ENCODE data around the gene SEMA6B.

DNA sequence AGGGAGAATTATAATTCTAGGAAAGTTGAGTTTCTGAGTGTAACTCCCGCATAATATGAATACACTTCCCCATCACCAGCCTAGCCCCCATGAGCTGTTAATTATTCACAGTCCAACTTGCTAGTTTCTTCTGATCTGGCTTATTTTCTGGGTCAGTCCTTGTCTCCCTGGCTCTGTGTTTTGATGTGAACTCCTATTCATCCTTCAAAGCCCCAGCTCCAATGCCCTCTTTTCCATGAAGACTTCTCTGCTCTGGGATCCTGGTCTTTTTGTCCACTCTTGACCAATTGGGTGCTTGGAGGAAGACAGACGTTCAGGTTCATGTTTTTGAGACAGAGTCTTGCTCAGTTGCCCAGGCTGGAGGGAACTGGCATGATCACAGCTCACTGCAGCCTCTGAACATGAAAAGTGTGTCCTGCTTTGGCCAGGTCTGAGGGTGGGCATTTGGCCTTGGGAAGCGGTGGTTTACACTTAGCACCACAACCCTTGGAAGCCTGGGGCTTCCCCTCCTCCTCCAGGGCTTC, 20.3 kb downstream of the SEMA6B start:
- TF ChIP-seq, protein P1, sequence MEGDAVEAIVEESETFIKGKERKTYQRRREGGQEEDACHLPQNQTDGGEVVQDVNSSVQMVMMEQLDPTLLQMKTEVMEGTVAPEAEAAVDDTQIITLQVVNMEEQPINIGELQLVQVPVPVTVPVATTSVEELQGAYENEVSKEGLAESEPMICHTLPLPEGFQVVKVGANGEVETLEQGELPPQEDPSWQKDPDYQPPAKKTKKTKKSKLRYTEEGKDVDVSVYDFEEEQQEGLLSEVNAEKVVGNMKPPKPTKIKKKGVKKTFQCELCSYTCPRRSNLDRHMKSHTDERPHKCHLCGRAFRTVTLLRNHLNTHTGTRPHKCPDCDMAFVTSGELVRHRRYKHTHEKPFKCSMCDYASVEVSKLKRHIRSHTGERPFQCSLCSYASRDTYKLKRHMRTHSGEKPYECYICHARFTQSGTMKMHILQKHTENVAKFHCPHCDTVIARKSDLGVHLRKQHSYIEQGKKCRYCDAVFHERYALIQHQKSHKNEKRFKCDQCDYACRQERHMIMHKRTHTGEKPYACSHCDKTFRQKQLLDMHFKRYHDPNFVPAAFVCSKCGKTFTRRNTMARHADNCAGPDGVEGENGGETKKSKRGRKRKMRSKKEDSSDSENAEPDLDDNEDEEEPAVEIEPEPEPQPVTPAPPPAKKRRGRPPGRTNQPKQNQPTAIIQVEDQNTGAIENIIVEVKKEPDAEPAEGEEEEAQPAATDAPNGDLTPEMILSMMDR (IDR thresholded peaks at IDR 0.05): no peak
- no peak for TF ChIP-seq POLR2AphosphoS5 (IDR thresholded peaks at IDR 0.05; ENCODE audit: low read depth, low read length)
- TF ChIP-seq, protein P2, sequence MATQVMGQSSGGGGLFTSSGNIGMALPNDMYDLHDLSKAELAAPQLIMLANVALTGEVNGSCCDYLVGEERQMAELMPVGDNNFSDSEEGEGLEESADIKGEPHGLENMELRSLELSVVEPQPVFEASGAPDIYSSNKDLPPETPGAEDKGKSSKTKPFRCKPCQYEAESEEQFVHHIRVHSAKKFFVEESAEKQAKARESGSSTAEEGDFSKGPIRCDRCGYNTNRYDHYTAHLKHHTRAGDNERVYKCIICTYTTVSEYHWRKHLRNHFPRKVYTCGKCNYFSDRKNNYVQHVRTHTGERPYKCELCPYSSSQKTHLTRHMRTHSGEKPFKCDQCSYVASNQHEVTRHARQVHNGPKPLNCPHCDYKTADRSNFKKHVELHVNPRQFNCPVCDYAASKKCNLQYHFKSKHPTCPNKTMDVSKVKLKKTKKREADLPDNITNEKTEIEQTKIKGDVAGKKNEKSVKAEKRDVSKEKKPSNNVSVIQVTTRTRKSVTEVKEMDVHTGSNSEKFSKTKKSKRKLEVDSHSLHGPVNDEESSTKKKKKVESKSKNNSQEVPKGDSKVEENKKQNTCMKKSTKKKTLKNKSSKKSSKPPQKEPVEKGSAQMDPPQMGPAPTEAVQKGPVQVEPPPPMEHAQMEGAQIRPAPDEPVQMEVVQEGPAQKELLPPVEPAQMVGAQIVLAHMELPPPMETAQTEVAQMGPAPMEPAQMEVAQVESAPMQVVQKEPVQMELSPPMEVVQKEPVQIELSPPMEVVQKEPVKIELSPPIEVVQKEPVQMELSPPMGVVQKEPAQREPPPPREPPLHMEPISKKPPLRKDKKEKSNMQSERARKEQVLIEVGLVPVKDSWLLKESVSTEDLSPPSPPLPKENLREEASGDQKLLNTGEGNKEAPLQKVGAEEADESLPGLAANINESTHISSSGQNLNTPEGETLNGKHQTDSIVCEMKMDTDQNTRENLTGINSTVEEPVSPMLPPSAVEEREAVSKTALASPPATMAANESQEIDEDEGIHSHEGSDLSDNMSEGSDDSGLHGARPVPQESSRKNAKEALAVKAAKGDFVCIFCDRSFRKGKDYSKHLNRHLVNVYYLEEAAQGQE (IDR thresholded peaks at IDR 0.05; ENCODE audit: insufficient read depth in 1 of 2, low read depth in 2 of 2, low read length in 1 of 2): no peak

Measured in Panc1 (cell line).